ENCODE measurements around the gene KCNT2. TPM values are rescaled to one million over a fixed set of nuclear protein-coding genes. Genes with fewer than 3 reads are reported as not detected.

The KCNT2 gene
- total RNA-seq, 1 donor from 2014 or later = not detected

- TF ChIP-seq, protein P1, sequence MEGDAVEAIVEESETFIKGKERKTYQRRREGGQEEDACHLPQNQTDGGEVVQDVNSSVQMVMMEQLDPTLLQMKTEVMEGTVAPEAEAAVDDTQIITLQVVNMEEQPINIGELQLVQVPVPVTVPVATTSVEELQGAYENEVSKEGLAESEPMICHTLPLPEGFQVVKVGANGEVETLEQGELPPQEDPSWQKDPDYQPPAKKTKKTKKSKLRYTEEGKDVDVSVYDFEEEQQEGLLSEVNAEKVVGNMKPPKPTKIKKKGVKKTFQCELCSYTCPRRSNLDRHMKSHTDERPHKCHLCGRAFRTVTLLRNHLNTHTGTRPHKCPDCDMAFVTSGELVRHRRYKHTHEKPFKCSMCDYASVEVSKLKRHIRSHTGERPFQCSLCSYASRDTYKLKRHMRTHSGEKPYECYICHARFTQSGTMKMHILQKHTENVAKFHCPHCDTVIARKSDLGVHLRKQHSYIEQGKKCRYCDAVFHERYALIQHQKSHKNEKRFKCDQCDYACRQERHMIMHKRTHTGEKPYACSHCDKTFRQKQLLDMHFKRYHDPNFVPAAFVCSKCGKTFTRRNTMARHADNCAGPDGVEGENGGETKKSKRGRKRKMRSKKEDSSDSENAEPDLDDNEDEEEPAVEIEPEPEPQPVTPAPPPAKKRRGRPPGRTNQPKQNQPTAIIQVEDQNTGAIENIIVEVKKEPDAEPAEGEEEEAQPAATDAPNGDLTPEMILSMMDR (IDR thresholded peaks at IDR 0.05) = no peak
- Mint-ChIP-seq H3K4me3 (no peak overlapping the region), H3K27ac (no peak overlapping the region), H3K36me3 (ENCODE audit: low read depth) (no peaks in the 10 kb centered on the region), H3K4me1 (peaks cover 2% of the 10 kb centered on the region), H3K27me3 (peaks cover 2% of the 10 kb centered on the region), H3K9me3 (peaks cover 3% of the 10 kb centered on the region)
- DNase-seq (no peak), ATAC-seq (ENCODE audit: low read depth) (no peak)
- ChIA-PET POLR2A (no interaction called here), CTCF (no interaction called here)
- intact Hi-C loops (cut with micrococcal nuclease) = no loop called here
Observed at GRCh38 chr1:196259316-196259715, 348.9 kb downstream of the KCNT2 start.

- peaks cover 2% of the 10 kb centered on the region for H3K4me1 Mint-ChIP-seq
- no peak overlapping the region for H3K4me3 Mint-ChIP-seq
- DNase-seq (no peak), ATAC-seq (ENCODE audit: low read depth) (no peak)
- intact Hi-C loops (cut with micrococcal nuclease) = no loop called here
- H3K9me3 Mint-ChIP-seq = no peaks in the 10 kb centered on the region
- TF ChIP-seq, protein P1 (IDR thresholded peaks at IDR 0.05) = no peak
- CTCF ChIA-PET = no interaction called here
- no peaks in the 10 kb centered on the region for H3K36me3 Mint-ChIP-seq (ENCODE audit: low read depth)
- no peaks in the 10 kb centered on the region for H3K27me3 Mint-ChIP-seq
- POLR2A ChIA-PET = no interaction called here
- H3K27ac Mint-ChIP-seq = no peak overlapping the region
Observed at GRCh38 chr1:196255762-196256161, 352.5 kb downstream of the KCNT2 start.

- no peaks in the 10 kb centered on the region for H3K36me3 Mint-ChIP-seq (ENCODE audit: low read depth)
- intact Hi-C loops (cut with micrococcal nuclease) = no loop called here
- ChIA-PET POLR2A (no interaction called here), CTCF (no interaction called here)
- peaks cover 3% of the 10 kb centered on the region for H3K9me3 Mint-ChIP-seq
- no peak for DNase-seq
- no peak overlapping the region for H3K4me3 Mint-ChIP-seq
- H3K4me1 Mint-ChIP-seq = no peaks in the 10 kb centered on the region
- ATAC-seq (ENCODE audit: low read depth) = no peak
- H3K27ac Mint-ChIP-seq = no peak overlapping the region
- H3K27me3 Mint-ChIP-seq = no peaks in the 10 kb centered on the region
- TF ChIP-seq, protein P1 (IDR thresholded peaks at IDR 0.05) = no peak
Observed at GRCh38 chr1:196229546-196229945, 378.7 kb downstream of the KCNT2 start.

- DNase-seq (no peak), ATAC-seq (ENCODE audit: low read depth) (no peak)
- Mint-ChIP-seq H3K4me1 (no peaks in the 10 kb centered on the region), H3K27ac (no peak overlapping the region), H3K27me3 (no peaks in the 10 kb centered on the region), H3K36me3 (ENCODE audit: low read depth) (no peaks in the 10 kb centered on the region), H3K9me3 (no peaks in the 10 kb centered on the region), H3K4me3 (no peak overlapping the region)
- intact Hi-C loops (cut with micrococcal nuclease) = no loop called here
- ChIA-PET CTCF (no interaction called here), POLR2A (no interaction called here)
- TF ChIP-seq, protein P1 (IDR thresholded peaks at IDR 0.05) = no peak
Observed at GRCh38 chr1:196214866-196215265, 393.4 kb downstream of the KCNT2 start.

DNA sequence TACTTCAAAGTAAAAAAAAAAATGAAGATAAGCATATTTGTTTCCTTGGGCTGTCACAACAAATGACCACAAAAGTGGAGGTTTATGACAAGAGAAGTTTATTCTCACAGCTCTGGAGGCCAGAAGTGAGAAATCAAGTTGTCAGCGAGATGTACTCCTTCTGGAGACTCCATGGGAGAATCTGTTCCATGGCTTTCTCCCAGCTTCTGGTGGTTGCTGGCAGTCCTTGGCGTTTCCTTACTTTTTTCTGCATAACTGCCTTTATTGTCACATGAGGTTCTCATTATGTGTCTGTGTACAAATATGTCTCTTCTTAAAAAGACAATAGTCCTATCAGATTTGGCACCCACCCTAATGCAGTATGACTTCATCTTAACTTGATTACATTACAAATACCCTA, 398.3 kb downstream of the KCNT2 start:
- ChIA-PET POLR2A (no interaction called here), CTCF (no interaction called here)
- DNase-seq (no peak), ATAC-seq (ENCODE audit: low read depth) (no peak)
- no peak overlapping the region for H3K4me3 Mint-ChIP-seq
- TF ChIP-seq, protein P1 (IDR thresholded peaks at IDR 0.05) = no peak
- peaks cover 6% of the 10 kb centered on the region for H3K9me3 Mint-ChIP-seq
- H3K27ac Mint-ChIP-seq = no peak overlapping the region
- intact Hi-C loops (cut with micrococcal nuclease) = no loop called here
- H3K4me1 Mint-ChIP-seq = no peaks in the 10 kb centered on the region
- no peaks in the 10 kb centered on the region for H3K36me3 Mint-ChIP-seq (ENCODE audit: low read depth)
- H3K27me3 Mint-ChIP-seq = no peaks in the 10 kb centered on the region

Measured in activated B cell treated with CpG ODN at 0.5 μM for 24 hours (primary cell).